Left lung (tissue), 10 donors: ENCODE results near the gene PBXIP1. TPM values are rescaled to one million over a fixed set of nuclear protein-coding genes. Genes with fewer than 3 reads are reported as not detected.
"Not testable (repeated sequence)": the region's sequence is repeated elsewhere in the genome, so short reads cannot be mapped to it uniquely, and the experiment has no call there.

Source experiments
- ATAC-seq: fragments of 200-7000 bp; cut with Tn5 transposase; one replicate; pipeline ENCODE4 v1.9.1; 2020; ENCODE audit warnings: moderate library complexity
- DNase-seq, 4 donors: peaks; one replicate each; pipeline ENCODE4 v3.0.0-alpha.2; 2013 to 2020
- H3K27ac ChIP-seq, 2 donors: fragments of 200-600 bp; sonication (generic) in 1 of 2; one replicate each; pipeline versions ENCODE4 v1.5.0 to v1.8.0; 2020 to 2021
- H3K27me3 ChIP-seq, 2 donors: fragments of 200-600 bp; sonication (generic) in 1 of 2; one replicate each; pipeline versions ENCODE4 v1.5.0 to v1.8.0; 2020 to 2021
- H3K36me3 ChIP-seq, 2 donors: fragments of 200-600 bp; sonication (generic) in 1 of 2; one replicate each; pipeline versions ENCODE4 v1.5.0 to v1.8.0; 2020 to 2021
- H3K4me1 ChIP-seq, 2 donors: fragments of 200-600 bp; one replicate each; pipeline ENCODE4 v1.8.0; 2021
- H3K4me3 ChIP-seq, 2 donors: fragments of 200-600 bp; sonication (generic) in 1 of 2; one replicate each; pipeline versions ENCODE4 v1.5.0 to v1.8.0; 2020 to 2021; ENCODE audit warnings: mild to moderate bottlenecking in 1 of 2
- H3K9me3 ChIP-seq, 2 donors: fragments of 200-600 bp; sonication (generic) in 1 of 2; one replicate each; pipeline versions ENCODE4 v1.5.0 to v1.8.0; 2020 to 2021
- intact Hi-C, 2 donors: fragments of 100-400 bp; cut with DNase I; formaldehyde crosslinking; loops; one replicate each; pipeline versions ENCODE4 v1.11.2 to v1.14.2; 2022
- polyA plus RNA-seq, 6 donors: library from polyadenylated mRNA; unstranded; fragments of 120-200 nt; gene quantifications; one replicate each; pipeline ENCODE4 v1.2.1, GENCODE V29; 2013; ENCODE audit not compliant: insufficient read length in 6 of 6
- total RNA-seq, 2 donors: library from RNA; stranded (reverse); fragmentation: NEBNext Ultra II Directional; extraction: Animal tissue kit (Norgen Biotek cat#: 25700); gene quantifications; one replicate each; pipeline ENCODE4 v1.2.1, GENCODE V29; 2021
- TF ChIP-seq, protein P1 (sequence below), 2 donors: fragments of 200-600 bp; sonication (generic) in 1 of 2; IDR thresholded peaks; one replicate each; pipeline versions ENCODE4 v1.5.0 to v1.8.0; 2021; ENCODE audit warnings: antibody characterized with exemption in 2 of 2
- donor health status: DM: no; HTN: yes; CAD: no.
- donor health status: DM: no; HTN: no; CAD: no.

Gene PBXIP1
- total and polyA plus RNA-seq, 8 donors = 32.6 to 84.4 (median 79.1) TPM

DNA sequence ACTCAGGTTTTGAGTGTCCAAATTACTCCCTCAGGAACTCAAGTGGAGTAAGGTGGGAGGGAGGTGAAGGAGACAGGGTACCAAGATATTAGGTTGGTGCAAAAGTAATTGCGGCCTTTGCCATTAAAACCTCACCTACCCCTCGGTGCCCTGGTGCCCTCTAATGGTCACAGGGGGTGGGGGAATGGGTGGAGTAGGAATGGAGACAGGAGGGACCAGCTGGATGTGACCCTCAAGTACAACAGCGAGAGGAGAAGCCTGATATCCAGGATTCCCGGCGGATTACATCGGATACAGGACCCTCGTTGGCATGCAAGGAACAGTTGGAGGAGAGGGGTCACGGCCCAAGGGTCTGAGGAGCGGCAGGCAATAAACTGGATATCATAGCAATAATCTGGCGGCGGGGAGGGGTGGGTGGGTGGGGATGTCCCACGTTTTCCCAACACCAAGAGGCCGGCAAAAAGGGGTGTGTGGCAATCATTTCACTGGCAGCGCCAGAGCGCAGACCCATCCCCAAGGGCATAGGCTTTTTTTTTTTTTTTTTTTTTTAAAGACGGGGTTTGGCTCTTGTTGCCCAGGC, 42.4 kb upstream of the PBXIP1 start:
- DNase-seq = peak in 1 of 4 donors; percentile 27
- TF ChIP-seq, protein P1, sequence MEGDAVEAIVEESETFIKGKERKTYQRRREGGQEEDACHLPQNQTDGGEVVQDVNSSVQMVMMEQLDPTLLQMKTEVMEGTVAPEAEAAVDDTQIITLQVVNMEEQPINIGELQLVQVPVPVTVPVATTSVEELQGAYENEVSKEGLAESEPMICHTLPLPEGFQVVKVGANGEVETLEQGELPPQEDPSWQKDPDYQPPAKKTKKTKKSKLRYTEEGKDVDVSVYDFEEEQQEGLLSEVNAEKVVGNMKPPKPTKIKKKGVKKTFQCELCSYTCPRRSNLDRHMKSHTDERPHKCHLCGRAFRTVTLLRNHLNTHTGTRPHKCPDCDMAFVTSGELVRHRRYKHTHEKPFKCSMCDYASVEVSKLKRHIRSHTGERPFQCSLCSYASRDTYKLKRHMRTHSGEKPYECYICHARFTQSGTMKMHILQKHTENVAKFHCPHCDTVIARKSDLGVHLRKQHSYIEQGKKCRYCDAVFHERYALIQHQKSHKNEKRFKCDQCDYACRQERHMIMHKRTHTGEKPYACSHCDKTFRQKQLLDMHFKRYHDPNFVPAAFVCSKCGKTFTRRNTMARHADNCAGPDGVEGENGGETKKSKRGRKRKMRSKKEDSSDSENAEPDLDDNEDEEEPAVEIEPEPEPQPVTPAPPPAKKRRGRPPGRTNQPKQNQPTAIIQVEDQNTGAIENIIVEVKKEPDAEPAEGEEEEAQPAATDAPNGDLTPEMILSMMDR (IDR thresholded peaks at IDR 0.05) = no peak
- peaks cover 15 to 45% of the 10 kb centered on the region in 2 donors for H3K4me1 ChIP-seq
- ATAC-seq = no peak
- no peak overlapping the region for H3K4me3 ChIP-seq
- no peaks in the 10 kb centered on the region for H3K36me3 ChIP-seq
- no peak overlapping the region for H3K27ac ChIP-seq
- H3K9me3 ChIP-seq = no peaks in the 10 kb centered on the region
- H3K27me3 ChIP-seq = no peaks in the 10 kb centered on the region
- intact Hi-C loops = no loop called here

DNA sequence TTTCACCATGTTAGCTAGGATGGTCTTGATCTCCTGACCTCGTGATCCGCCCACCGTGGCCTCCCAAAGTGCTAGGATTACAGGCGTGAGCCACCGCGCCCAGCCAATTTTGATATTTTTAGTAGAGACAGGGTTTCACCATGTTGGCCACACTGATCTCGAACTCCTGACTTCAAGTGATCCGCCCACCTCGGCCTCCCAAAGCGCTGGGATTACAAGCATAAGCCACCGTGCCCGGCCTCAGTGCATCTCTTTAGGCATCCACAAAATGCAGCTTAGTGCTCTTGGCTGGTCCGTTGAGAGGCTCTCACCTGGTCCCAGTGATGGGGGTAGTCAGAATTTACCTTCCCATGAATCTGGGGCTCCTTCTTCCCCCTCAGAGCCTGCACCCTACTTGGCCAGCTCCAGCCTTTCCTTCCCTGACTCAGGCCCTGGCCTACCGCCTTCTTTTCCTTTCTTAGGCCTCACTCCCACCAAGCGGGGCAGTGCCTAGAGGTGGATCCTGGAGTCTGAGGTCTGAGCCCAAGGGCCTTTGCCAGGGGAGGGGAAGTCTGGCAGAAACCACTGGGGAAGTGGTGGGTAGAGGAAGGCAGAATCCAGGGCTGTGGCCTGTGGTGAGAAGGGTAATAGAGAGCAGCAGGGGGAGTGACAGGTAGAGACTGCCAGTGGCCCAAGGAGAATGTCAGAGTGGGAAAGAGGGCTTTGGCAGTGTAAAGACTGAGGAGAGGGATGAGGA, 41.2 kb upstream of the PBXIP1 start:
- DNase-seq = peak in 1 of 4 donors; percentile 33
- no peaks in the 10 kb centered on the region for H3K9me3 ChIP-seq
- H3K4me1 ChIP-seq = peaks cover 15 to 45% of the 10 kb centered on the region in 2 donors
- H3K27me3 ChIP-seq = no peaks in the 10 kb centered on the region
- H3K4me3 ChIP-seq = no peak overlapping the region
- TF ChIP-seq, protein P1 (IDR thresholded peaks at IDR 0.05) = no peak
- H3K36me3 ChIP-seq = no peaks in the 10 kb centered on the region
- intact Hi-C loops = no loop called here
- H3K27ac ChIP-seq = no peak overlapping the region
- ATAC-seq = no peak

DNA sequence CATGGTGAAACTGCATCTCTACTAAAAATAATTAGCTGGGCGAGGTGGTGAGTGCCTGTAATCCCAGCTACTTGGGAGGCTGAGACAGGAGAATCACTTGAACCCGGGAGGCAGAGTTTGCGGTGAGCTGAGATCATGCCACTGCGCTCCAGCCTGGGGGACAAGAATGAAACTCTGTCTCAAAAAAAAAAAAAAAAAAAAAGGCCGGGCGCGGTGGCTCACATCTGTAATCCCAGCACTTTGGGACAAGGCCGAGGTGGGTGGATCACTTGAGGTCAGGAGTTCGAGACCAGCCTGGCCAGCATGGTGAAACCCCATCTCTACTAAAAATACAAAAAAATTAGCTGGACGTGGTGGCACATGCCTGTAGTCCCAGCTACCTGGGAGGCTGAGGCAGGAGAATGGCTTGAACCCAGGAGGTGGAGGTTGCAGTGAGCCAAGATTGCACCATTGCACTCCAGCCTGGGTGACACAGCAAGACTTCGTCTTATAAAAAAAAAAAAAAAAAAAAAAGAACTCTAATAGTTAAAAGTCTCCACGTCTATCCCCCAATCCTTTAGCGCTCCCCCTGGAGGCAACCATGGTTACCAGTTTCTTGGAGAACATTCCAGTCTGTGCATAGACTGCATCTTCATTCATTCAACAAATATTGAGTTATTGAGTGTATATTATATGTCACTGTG, 39.5 kb upstream of the PBXIP1 start:
- H3K27ac ChIP-seq, H3K27me3 ChIP-seq, H3K9me3 ChIP-seq, intact Hi-C loops, H3K4me3 ChIP-seq: not testable (repeated sequence)
- H3K4me1 ChIP-seq = peaks cover 15 to 43% of the 10 kb centered on the region in 2 donors
- DNase-seq = peak in 2 of 4 donors; percentile 41 to 70
- H3K36me3 ChIP-seq = peaks cover 0 to 14% of the 10 kb centered on the region in 2 donors
- ATAC-seq = peak; percentile 16

DNA sequence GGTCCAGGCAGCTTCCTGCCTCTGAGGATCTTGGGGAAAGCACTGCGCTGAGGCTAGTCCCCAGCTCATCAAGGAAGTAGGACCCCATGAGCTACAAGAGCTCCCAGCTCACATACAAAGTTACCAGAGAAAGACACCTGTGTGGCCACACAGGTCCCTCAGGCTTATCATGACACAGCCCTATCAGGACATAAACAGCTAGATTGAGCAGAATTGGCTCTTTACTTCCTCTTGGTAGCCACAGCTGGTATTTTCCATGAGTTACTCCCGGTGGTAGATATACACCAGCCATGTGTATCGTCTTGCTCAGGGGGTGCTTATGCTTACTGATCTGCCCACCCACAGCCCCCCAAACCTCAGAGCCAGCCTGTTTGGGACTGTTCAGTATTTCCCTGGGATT, 38.7 kb upstream of the PBXIP1 start:
- H3K9me3 ChIP-seq = no peaks in the 10 kb centered on the region
- peaks cover 0 to 22% of the 10 kb centered on the region in 2 donors for H3K36me3 ChIP-seq
- intact Hi-C loops = no loop called here
- H3K4me1 ChIP-seq = peaks cover 8 to 35% of the 10 kb centered on the region in 2 donors
- DNase-seq (no peak), ATAC-seq (no peak)
- no peak overlapping the region for H3K27ac ChIP-seq
- H3K4me3 ChIP-seq = no peak overlapping the region
- TF ChIP-seq, protein P1 (IDR thresholded peaks at IDR 0.05) = no peak
- no peaks in the 10 kb centered on the region for H3K27me3 ChIP-seq

DNA sequence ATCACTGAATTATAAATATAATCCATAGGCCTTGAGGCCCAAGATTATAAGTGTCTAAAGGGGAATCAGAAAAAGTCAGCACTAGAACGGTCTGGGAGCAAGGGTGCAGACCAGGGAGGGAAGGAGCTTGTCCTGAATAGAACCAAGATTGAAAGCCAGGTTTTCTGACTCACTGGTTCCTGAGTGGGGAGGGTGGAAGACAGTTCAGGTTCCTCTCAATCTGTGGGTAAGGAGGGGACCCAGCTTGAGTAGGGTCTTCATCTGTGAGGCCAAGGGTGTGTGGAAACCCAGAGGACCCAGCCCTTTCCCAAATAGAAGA, 38.3 kb upstream of the PBXIP1 start:
- TF ChIP-seq, protein P1 (IDR thresholded peaks at IDR 0.05) = no peak
- intact Hi-C loops = no loop called here
- H3K4me3 ChIP-seq = no peak overlapping the region

More for the DNA sequence above, 38.3 kb upstream of the PBXIP1 start:
- H3K4me1 ChIP-seq = peaks cover 4 to 31% of the 10 kb centered on the region in 2 donors
- DNase-seq (peak in 1 of 4 donors; percentile 10), ATAC-seq (no peak)
- peaks cover 0 to 26% of the 10 kb centered on the region in 2 donors for H3K36me3 ChIP-seq
- no peaks in the 10 kb centered on the region for H3K27me3 ChIP-seq
- no peaks in the 10 kb centered on the region for H3K9me3 ChIP-seq
- H3K27ac ChIP-seq = no peak overlapping the region
